Stimulated activated CD8-positive, alpha-beta memory T cell treated with anti-CD3 and anti-CD28 coated beads, Interleukin-2, amount 100 ng/mL, for 48 hours (primary cell): ENCODE data around the gene SORCS1.

Source experiments
- DNase-seq, 2 donors: peaks; one replicate each; pipeline ENCODE4 v3.0.0-alpha.2; 2020; ENCODE audit warnings: low read depth in 2 of 2

Gene SORCS1

DNA sequence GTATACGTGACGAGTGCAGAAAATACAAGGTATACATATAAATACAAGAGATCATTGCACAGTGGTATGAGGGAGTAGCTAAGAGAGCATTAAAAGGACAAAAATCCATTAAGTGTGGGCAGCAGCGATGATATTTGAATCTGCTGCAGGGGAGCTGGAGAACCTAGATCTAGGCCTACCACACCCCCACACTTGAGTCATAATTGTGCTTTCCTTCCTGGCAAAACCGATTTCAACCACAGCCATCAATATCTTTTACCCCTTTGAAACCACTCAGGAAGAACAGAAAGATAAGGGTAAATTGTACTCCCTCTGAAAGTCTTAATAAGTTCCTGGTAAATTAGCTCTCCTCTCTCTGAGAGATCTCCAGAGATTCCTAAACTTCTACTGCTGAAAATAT, 345.0 kb downstream of the SORCS1 start:
- no peak for DNase-seq

DNA sequence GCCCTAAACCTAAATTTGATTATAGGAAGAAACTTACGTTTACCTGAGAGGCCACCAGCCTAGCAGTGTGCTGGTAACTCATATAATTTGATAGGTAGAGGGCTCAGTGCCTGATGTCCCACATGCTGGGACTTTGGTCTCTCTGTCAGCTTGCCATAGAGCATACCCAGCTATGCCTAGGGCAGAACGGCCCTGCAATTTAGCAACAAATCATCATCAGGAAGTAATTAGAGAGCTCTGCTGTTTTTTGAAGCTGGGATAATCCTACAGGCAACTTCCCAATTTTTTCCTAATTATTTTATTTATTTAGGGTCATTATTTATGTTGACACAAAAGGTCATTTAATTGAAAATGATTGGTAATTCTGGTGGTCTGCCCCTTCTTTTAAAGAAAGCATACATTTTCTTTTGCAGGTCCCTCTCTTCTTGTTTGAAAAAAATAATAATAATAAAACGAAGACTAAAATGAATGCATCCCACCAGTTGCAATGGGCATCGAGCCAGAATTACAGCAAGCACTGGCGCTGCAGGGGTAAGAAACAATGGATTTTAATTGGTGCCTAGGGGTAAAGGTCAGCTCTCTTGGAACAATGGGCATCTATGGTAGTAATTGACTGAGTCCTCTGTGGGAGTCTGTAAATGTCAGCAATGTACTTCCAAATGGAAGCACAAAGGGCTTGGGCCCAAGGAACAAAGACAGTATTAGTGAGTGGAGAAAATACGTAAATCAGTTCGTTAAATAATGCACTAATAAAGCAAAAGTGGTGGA, 348.0 kb downstream of the SORCS1 start:
- DNase-seq: no peak

DNA sequence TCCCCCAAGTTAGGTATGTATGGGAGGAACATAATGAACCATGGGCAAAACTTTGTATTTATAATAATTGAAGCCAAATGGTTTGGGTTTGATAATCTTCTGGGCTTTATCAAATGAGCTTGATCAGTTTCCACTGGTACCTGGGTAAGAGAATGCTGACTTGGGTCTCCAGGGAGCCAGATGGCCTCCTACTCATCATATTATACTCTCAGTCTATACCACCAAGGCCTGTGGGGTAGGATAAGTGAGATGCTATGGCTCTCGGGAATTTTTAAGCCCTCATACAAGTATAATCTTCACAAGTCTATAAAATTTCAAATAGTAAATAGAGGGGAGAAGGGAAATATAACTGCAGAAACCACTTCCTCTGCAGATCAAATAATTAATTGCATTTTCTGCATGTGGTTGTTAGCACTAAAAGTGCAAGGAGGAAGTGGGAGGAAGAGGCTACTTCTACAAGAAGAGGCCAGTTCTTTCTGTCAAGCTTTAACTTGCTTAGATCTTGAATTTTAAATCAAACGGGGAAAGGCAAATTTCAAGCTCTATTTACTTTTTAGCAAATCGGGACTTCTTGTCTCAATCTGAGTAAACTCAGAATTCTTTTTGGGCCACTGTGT, 349.0 kb downstream of the SORCS1 start:
- DNase-seq: no peak

DNA sequence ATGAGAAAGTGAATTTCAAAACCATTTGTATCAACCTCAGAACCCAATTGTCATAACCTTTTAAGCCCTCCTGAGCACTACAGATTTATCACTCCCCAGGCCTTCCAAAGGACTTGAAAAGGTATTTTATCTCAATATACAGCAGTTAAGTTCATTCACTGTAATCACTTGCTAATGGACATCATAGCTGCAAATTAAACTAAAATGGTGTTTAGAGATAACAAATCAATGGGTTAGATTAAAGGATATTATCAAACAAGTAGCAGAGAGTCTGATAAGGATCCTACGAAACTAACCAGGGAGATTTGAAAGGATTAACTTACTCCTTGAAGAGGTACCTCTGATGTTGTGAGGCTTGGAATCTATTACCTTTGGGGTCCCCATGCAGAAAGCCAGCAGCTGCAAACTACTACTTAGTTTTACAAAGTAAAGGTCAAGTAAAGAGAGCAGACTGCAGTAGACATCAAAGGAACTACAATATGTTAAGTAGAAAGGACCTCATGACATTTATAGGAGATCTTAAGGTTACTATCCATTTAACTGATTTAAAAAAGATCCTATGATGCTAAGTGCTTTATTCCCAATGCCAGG, 359.4 kb downstream of the SORCS1 start:
- no peak for DNase-seq

DNA sequence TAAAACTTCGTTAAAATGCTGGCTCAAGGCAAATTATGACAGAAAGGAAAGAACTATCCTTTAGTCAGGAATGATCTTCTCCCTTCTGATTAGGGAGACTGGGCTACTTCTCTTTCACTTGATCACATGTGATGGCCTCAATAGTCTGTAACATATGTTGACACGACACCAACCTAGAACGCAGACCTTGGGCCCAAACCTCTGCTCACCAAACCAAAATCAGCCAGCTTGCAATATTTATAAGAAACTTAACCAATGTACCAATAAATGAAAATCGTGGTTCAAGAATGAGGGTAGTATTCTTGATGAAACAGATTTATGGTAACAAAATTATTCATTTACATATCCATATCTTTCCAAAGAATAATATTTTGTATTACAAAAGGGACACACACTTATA, 361.6 kb downstream of the SORCS1 start:
- no peak for DNase-seq

DNA sequence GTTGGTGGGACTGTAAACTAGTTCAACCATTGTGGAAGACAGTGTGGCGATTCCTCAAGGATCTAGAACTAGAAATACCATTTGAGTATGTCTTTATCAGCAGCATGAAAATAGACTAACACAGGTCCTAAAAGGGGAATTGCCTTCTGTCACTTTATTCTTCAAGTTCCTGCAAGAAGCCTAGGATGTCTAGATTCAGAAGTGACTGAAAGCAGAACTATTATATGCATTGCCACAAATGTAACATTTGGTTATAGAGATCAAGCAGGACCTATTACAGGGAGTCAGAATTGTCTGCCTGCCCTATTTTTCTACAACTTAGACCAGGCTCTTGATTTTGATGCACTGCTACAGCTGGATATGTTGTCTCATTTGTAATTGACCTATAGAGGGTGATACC, 364.7 kb downstream of the SORCS1 start:
- no peak for DNase-seq

DNA sequence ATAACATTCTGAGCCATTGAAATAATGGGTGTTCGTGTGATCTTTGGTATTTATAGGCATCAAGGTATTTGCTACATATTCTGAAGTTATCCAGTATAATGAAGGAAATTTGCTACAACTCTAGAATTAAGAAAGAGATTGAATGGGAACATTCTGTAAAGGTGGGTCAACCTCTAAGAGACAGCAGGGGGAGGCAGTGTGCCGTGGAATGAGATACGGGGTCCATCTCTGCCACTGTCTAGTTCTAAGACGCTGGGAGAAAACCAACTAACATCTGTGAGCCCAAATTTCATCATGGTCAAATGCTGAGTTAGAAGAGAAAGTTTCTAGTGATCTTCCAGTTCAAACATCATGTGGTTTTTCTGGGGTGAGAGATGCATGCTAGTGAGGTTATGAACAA, 368.9 kb downstream of the SORCS1 start:
- DNase-seq: no peak

DNA sequence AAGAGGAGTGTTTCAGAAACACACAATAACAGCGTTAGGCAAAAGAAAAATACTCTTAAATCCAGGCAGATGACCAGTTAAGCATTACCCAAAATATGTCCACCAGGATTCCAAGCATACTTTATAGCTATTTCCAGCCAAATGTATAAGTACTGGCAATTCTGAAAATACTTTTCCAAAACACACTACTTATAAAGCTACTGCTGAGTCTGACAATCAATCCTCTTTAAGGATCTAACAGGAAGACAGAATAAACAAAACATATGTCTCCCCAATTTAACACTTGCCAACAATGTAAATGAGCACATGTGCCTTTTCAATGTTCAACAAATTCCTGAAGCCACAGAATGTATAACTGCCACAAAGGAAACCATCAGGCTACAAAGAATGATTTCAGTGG, 370.9 kb downstream of the SORCS1 start:
- DNase-seq: no peak

DNA sequence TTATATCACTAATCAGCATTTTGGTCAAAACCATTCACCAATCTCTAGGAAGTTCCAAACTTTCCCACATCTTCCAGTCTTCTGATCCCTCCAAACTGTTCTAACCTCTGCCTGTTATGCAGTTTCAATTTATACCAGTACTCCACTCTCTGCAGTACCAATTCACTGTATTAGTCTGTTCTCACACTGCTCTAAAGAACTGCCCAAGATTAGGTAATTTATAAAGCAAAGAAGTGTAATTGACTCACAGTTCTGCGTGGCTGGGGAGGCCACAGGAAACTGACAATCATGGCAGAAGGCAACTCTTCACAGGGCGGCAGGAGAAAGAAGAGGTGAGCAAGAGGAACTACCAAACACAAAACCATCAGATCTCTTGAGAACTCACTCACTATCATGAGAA, 374.9 kb downstream of the SORCS1 start:
- no peak for DNase-seq

DNA sequence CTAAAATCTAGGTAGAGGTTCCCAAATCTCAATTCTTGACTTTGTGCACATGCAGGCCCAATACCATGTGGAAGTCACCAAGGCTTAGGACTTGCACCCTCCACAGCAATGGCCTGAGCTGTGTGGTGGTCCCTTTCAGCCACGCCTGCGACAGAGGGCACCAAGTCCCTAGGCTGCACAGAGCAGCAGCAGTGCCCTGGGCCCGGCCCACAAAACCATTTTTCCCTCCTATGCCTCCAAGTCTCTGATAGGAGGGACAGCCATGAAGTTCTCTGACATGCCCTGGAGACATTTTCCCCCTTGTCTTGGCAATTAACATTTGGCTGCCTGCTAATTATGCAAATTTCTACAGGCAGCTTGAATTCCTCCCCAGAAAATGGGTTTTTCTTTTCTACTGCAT, 375.5 kb downstream of the SORCS1 start:
- DNase-seq: no peak

DNA sequence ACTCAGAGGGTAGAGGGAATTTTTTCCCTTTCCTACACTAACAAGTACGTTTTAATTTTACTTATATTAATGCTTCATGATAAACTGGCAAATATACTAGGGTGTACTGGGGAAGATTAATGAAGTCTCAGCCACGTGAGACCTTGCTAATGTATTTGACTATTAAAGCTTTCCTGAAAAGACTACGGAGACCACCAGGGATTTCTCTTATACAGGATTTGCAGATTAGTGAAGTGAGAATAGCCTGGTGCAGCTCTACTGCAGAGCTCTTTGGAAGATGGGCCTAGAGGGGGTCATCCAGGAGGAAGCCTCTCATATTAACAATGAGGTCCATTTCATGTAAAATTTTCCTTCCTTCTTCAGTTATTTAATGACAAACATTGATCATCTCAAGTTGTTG, 379.0 kb downstream of the SORCS1 start:
- no peak for DNase-seq

DNA sequence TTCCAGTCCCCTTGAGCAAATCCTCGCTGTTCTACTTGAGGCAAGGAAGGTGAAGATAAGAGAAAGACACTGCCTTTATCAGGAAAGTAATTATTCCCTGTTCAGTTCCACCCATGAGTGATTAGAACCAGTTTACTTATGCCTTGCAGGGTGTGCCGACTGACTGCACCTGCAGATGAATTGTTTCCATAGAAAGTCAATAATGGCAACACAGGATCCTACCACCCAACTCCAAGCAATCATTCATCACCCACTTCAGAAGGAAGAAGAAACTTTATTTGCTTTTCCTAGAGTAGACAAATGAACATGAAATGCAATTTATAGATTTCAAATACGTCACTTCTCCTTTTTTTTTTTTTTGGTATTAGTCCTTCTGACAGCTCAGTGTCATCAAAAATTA, 383.9 kb downstream of the SORCS1 start:
- DNase-seq: no peak

DNA sequence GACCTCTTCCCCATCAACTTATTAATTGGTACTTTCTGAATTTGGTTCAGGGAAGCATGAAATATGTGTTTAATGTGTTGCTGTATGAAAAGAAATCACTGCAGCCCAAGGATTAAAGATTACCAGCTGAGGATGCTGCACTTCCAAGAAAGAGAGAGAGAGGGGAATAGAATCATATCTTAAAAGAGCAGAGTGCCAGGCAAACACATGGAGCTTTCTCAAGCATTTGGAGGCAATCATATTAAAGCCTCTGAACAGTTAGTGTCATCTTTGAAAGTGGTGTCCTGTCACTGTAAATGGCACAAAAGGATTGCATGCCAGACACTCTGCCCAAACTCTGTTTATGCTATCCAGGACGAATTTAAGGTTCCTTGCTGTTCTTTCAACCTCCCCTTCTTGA, 386.7 kb downstream of the SORCS1 start:
- DNase-seq: no peak

DNA sequence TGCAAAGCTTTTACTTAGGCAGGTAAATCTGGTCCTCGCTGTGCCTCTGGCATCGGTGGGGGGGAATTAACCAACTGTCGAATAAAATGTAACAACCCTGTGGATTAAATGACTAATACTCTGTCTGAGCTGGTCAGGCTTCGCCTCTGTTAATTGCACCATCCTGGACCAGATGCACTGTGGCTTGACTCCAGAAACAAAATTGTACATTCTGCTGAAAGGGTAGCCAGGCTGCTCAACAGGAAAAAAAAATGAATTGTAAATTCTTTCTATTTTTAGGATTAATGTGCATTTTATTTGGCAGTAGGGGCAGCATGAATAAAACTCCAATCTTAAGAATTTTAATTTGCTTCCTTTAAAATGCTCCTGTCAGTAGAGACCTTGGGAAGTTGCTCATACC, 389.4 kb downstream of the SORCS1 start:
- no peak for DNase-seq

DNA sequence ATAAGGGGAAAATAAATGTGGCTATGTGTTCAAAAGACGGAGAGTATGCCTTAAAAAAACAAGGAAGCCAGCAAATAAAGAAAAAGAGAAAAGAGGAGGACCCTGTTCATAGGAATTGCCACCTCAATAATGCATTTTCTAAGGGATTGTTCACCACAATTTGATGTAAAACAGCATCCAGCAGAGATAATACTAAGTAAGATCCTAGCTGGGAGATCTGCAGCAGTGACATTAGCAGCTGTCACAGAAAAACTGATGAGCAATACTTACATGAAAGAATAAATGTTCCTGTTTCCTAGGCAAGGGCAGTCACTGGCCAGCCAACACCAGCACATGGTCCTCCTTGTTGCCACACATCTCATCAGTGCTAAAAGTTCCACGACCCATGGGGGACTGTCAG, 391.5 kb downstream of the SORCS1 start:
- DNase-seq: no peak

DNA sequence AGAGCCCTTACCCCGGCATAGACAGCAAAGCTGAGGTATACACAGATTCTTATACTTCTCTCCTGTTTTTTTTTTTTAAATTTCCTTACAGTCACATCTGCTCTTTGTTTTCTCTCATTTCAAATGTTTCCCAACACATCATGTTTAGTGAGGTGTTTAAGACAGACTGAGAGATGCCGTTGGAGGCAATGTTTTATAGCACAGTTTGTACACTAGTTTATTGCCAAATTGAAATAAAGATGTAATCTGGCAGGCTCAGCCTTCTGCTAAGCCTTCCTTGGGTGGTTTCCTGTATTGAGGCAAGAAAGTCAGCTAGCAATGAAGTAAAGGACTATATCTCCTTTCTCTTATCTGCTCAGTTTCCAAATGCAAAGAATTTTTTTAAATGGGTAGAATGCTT, 393.4 kb downstream of the SORCS1 start:
- no peak for DNase-seq

DNA sequence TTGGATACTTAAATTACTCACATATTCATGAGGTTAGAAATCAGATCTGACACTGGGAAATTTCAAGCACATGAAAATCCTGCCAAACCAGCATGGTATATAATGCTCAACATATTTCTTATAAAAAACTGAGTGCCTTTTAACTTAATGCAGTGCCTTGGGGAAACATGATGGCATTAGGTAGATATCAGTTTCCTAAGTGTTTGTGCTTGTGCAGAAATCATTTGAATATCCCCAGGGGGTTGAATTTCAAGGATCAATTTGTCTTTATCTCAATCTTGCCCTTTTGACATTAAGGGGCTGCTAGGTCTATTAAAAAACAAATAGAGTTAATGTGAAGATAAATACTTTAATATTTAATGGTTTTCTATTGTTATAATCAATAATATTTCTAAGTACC, 396.3 kb downstream of the SORCS1 start:
- DNase-seq: no peak

DNA sequence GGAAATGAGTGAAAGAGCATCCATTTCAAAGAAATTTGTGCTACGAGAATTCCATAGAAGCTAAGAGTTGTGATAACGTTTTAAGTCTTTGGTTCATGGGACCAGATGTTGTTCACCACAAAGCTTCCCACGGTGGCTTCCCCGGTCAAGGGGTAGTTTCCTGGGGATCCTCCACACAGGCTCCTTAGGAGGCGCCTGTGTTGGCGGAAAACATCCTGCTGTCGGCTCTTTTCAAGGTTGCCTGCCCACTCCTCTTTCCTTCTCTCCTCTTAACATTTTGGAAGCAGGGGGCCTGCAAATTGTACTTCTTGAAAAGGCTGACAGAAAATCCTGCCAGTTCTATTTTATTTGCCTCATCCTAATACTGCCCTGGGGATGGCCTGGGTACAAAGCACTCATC, 398.6 kb downstream of the SORCS1 start:
- no peak for DNase-seq

DNA sequence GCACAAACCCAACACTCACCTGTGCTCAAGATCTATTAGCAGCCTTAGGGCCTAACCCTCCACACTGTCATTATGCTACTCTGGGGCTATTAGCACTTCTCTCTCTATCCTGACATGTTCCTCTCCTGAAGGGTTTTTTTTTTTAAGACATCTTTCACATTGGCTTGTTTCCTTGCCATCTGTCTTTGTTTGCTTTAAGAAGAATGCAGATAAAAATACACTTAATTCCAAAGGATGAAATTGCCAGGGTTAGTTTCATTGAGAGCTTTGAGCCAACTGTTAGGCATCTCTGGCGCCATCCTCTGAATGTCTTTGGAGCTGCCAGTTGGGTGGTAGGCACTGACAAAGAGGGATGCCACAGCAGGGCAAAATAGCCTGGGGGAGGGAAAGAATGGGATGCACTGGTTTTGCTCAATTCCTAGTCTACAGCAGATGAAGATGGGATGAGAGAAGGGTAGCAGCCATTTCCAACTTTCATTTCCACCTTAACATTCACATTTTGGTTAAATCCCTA, 399.2 kb downstream of the SORCS1 start:
- no peak for DNase-seq

DNA sequence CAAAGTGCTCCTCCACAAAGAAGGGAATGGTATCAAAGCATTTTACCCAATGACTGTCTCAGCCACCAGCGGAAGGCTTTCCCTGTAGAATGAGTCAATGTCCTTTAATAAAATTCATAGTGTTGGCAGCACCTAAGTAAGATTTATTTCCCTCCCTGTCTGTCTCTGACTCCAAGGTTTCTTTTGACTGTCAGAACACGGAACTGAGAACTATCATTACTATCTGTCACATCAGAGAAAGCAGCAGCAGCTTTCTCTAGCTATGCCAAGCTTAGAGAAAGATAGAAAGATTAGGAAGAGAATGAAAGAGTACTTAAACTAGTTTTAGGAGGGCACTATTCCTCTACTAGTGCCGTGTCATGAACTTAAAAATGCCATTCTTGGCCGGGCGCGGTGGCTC, 400.1 kb downstream of the SORCS1 start:
- no peak for DNase-seq

DNA sequence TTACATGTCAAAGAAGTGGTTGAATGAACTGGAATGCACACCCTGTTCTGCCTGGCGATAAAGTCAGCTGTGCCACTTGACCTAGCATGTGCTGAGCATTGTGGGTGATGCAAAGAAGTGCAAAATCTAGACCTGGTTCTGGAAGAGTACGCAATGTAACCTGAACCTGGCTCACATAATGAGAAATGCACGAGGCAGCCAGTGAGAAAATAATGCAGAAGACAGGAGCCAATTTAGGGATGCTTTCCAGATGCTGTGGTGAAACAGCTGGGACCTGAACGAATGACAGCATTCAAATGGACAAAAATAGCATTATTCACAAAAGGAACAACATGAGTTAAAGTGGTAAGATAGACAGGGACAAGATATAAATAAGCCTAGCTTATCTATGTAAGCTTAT, 402.6 kb downstream of the SORCS1 start:
- DNase-seq: no peak

DNA sequence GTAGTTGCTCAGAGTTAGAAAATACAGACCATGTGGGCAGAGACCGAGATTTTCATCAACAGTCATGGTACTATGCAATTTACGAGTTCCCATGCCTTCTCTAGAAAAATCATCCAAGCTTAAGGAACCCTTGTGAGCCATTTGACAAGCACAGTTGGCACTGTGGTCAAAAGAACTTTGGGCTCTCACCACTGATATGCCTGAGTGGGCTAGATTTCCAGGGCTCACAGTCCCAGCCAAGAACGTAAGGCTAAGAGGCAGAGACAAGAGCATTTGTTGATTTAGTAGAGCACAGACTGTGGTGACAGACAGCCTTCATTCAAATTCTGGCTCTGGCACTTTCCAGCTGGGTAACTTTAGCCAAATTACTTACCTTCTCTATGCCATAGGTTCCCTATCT, 407.0 kb downstream of the SORCS1 start:
- DNase-seq: no peak

DNA sequence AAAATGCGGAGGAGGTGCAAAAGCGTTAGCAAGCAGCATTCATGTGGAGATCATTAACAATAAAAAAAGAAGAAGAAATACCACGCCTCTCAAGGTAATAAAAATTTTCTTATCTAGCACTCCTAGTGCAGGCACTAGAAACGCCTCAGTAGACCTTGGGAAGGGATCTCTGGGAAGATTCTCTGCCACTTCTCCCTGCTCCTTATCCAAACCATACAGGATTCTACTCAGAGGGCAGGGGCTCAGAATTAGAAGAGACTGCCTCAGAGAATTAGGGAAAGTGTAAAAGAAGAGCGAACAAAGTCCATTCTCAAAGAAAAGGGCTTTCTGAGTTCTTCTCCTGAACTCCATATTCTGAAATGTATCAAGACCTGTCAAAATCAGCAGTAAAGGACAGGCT, 413.4 kb downstream of the SORCS1 start:
- DNase-seq: no peak
